K562 (cell line): ENCODE results near the gene DAPK1. TPM values are rescaled to one million over a fixed set of nuclear protein-coding genes. Genes with fewer than 3 reads are reported as not detected.

Source experiments
- ATAC-seq: fragments of 200-7000 bp; cut with Tn5 transposase; 3 replicates; pipeline ENCODE4 v1.9.1; 2020; ENCODE audit warnings: moderate library complexity
- BruUV-seq: library from RNA; stranded (reverse); fragments of 400-500 nt; replicated peaks from 2 replicates; lab custom pipeline; 2021; lab: Mats Ljungman, UMichigan
- CTCF ChIA-PET: fragments of 300-600 bp; formaldehyde crosslinking; extraction: SDS; loops from one replicate; lab custom pipeline; 2021; ENCODE audit warnings: low intra/inter-chr PET ratio; lab: Yijun Ruan, JAX
- POLR2A ChIA-PET: fragments of 300-600, 350-650 bp; sonication (Branson Sonifier 250); formaldehyde crosslinking; extraction: SDS; loops from one replicate; lab custom pipeline; 2021; ENCODE audit warnings: antibody characterized with exemption, inconsistent platforms; lab: Yijun Ruan, JAX
- DNase-seq, 4 experiments: peaks; one replicate each; pipeline versions ENCODE4 v3.0.0 to v3.0.0-alpha.2; 2011 to 2018; ENCODE audit warnings: low spot score in 3 of 4, mixed read lengths in 3 of 4; ENCODE audit errors: extremely low read depth in 1 of 4
- FAIRE-seq: peaks from 2 replicates; lab custom pipeline; 2011; peaks lifted over from hg19 to GRCh38; lab: Jason Lieb, UNC
- H2AFZ ChIP-seq: 2 replicates; pipeline ENCODE4 v1.6.0; 2011; ENCODE audit warnings: low read depth, low read length, control low read depth, inconsistent platforms
- H3K27ac ChIP-seq: fragments of 200-600 bp; 3 replicates; pipeline ENCODE4 v1.8.0; 2011; ENCODE audit warnings: low read depth, mild to moderate bottlenecking, control low read depth, inconsistent platforms, low read length, moderate library complexity, mixed read lengths; ENCODE audit errors: extremely low read depth
- H3K27me3 ChIP-seq, 2 experiments: fragments of 300-600 bp in 1 of 2; 2 replicates in 1 of 2; 3 replicates in 1 of 2; pipeline versions ENCODE4 v1.6.0 to v1.8.0; 2011; ENCODE audit warnings: inconsistent platforms in 2 of 2, low read length in 2 of 2, mild to moderate bottlenecking in 1 of 2, mixed read lengths in 1 of 2, moderate library complexity in 1 of 2; ENCODE audit not compliant: control insufficient read depth in 2 of 2, insufficient read depth in 2 of 2
- H3K36me3 ChIP-seq: fragments of 300-600 bp; 3 replicates; pipeline ENCODE4 v1.8.0; 2011; ENCODE audit warnings: mild to moderate bottlenecking, low read length, inconsistent platforms; ENCODE audit not compliant: control insufficient read depth, insufficient read depth
- H3K4me1 ChIP-seq, 2 experiments: fragments of 200-600 bp in 1 of 2; replicated peaks in 1 of 2; 2 replicates in 1 of 2; 3 replicates in 1 of 2; pipeline versions ENCODE4 v1.5.1 to v1.8.0; 2011; ENCODE audit warnings: inconsistent platforms in 2 of 2, low read length in 2 of 2, mild to moderate bottlenecking in 1 of 2, mixed read lengths in 1 of 2, moderate library complexity in 1 of 2; ENCODE audit not compliant: control insufficient read depth in 2 of 2, insufficient read depth in 2 of 2
- H3K4me2 ChIP-seq: 2 replicates; pipeline ENCODE4 v1.6.1; 2011; ENCODE audit warnings: low read length, control low read depth, inconsistent platforms, mixed read lengths; ENCODE audit not compliant: insufficient read depth
- H3K4me3 ChIP-seq: fragments of 200-600 bp; sonication (generic), shearing (Covaris generic); 2 replicates; pipeline ENCODE4 v1.5.1; 2016; ENCODE audit warnings: control low read depth, inconsistent platforms
- H3K79me2 ChIP-seq: fragments of 200-600 bp; 3 replicates; pipeline ENCODE4 v1.8.0; 2011; ENCODE audit warnings: low read length, inconsistent platforms; ENCODE audit not compliant: control insufficient read depth, insufficient read depth
- H3K9ac ChIP-seq, 2 experiments: 2 replicates each; pipeline versions ENCODE4 v1.6.0 to v1.6.1; 2011; ENCODE audit warnings: low read depth in 2 of 2, low read length in 2 of 2, control low read depth in 1 of 2, inconsistent platforms in 1 of 2, mild to moderate bottlenecking in 1 of 2, mixed read lengths in 1 of 2; ENCODE audit not compliant: insufficient read depth in 1 of 2
- H3K9me1 ChIP-seq: one replicate; pipeline ENCODE4 v1.6.0; 2011; ENCODE audit warnings: inconsistent platforms, mild to moderate bottlenecking, low read length, moderate library complexity; ENCODE audit not compliant: control insufficient read depth, insufficient read depth
- H3K9me3 ChIP-seq: replicated peaks from 2 replicates; pipeline ENCODE4 v1.5.1; 2011; ENCODE audit warnings: low read depth, low read length, inconsistent platforms; ENCODE audit not compliant: control insufficient read depth, insufficient read depth
- H4K20me1 ChIP-seq: replicated peaks from 2 replicates; pipeline ENCODE4 v1.6.1; 2011; ENCODE audit warnings: low read length, inconsistent platforms, mixed read lengths; ENCODE audit not compliant: control insufficient read depth, insufficient read depth
- CBFA2T2 ChIP-seq: fragments of 450-650 bp; conservative IDR thresholded peaks from 2 replicates; pipeline ENCODE4 v1.6.1; 2017; ENCODE audit warnings: mild to moderate bottlenecking
- CHAMP1 ChIP-seq: fragments of 450-650 bp; IDR thresholded peaks from 2 replicates; pipeline ENCODE4 v1.6.1; 2016; ENCODE audit warnings: mild to moderate bottlenecking
- GTF2A2 ChIP-seq: IDR thresholded peaks from 2 replicates; pipeline ENCODE4 v1.6.1; 2016; ENCODE audit warnings: mild to moderate bottlenecking, missing genetic modification characterization, missing compliant biosample characterization
- GTF2E2 ChIP-seq: fragments of 200-800 bp; sonication (Bioruptor generic); IDR thresholded peaks from 2 replicates; pipeline ENCODE4 v1.6.1; 2016; ENCODE audit warnings: missing genetic modification characterization, missing compliant biosample characterization
- HES1 ChIP-seq: fragments of 450-650 bp; IDR thresholded peaks from 2 replicates; pipeline ENCODE4 v1.6.1; 2016; ENCODE audit warnings: low read depth, mild to moderate bottlenecking, moderate library complexity
- MCM2 ChIP-seq: fragments of 450-650 bp; IDR thresholded peaks from 2 replicates; pipeline ENCODE4 v1.6.1; 2017; ENCODE audit warnings: low read depth, mild to moderate bottlenecking
- PCBP1 ChIP-seq: fragments of 200-400 bp; formaldehyde crosslinking; IDR thresholded peaks from 2 replicates; pipeline ENCODE4 v1.6.1; 2018; ENCODE audit warnings: mild to moderate bottlenecking, low read depth, low read length; ENCODE audit not compliant: poor library complexity, severe bottlenecking
- U2AF2 ChIP-seq: fragments of 200-400 bp; formaldehyde crosslinking; optimal IDR thresholded peaks from 2 replicates; pipeline ENCODE3; 2017; ENCODE audit warnings: low read depth, mild to moderate bottlenecking, low read length
- ZBTB8A ChIP-seq: fragments of 450-650 bp; IDR thresholded peaks from 2 replicates; pipeline ENCODE4 v1.6.1; 2018; ENCODE audit warnings: mild to moderate bottlenecking, moderate library complexity; ENCODE audit not compliant: partially characterized antibody
- ZNF282 ChIP-seq: sonication (generic); formaldehyde crosslinking; IDR thresholded peaks from 2 replicates; pipeline ENCODE4 v1.8.1; 2023; ENCODE audit warnings: missing genetic modification reagents
- ZNF695 ChIP-seq: fragments of 450-650 bp; formaldehyde crosslinking; IDR thresholded peaks from 2 replicates; pipeline ENCODE4 v1.4.0; 2020; ENCODE audit warnings: mild to moderate bottlenecking, moderate library complexity
- WGBS: fragments of 100-300 bp; shearing (Covaris generic); methylation state at CpG from one replicate; pipeline ENCODE4 v1.1.6; 2016; ENCODE audit warnings: low coverage, mixed read lengths; ENCODE audit not compliant: insufficient coverage; ENCODE audit errors: missing lambda C conversion rate; 5-methylcytosine and 5-hydroxymethylcytosine counted together
- in situ Hi-C: fragments of 300-500 bp; cut with MboI; formaldehyde crosslinking; loops from 4 replicates; pipeline ENCODE4 v1.15.0; 2018; ENCODE audit warnings: inconsistent platforms, mixed read lengths
- intact Hi-C: fragments of 100-400 bp; cut with micrococcal nuclease; formaldehyde crosslinking; loops from 2 replicates; pipeline ENCODE4 v1.14.2; 2022
- polyA plus RNA-seq, 8 experiments: library from polyadenylated mRNA; depleted of rRNA in 4 of 8; stranded (reverse) in 5 of 8; unstranded in 3 of 8; fragments of >200 nt; fragmentation: Nextera tagmentation in 2 of 8; fragmentation: Illumina TruSeq in 1 of 8; extraction: Ambion mirVana in 2 of 8; extraction: Trizol in 1 of 8; gene quantifications; 2 replicates each; pipeline versions ENCODE4 v1.2.1 to v1.2.3, GENCODE V29; 2011 to 2014; ENCODE audit warnings: inconsistent platforms in 1 of 8, missing spikeins in 1 of 8
- total RNA-seq, 7 experiments: library from RNA; depleted of rRNA in 6 of 7; stranded (reverse); fragments of >200 nt in 6 of 7; fragmentation: Illumina TruSeq in 2 of 7; extraction: Trizol in 2 of 7; gene quantifications; 2 replicates each; pipeline versions ENCODE4 v1.2.1 to v1.2.3, GENCODE V29; 2011 to 2021; ENCODE audit warnings: low replicate concordance in 1 of 7
- TF ChIP-seq, protein P1 (sequence below), 2 experiments: fragments of 150-350 bp in 1 of 2; IDR thresholded peaks; 2 replicates each; pipeline ENCODE4 v1.6.1; 2012 to 2016; ENCODE audit warnings: low read depth in 2 of 2, low read length in 2 of 2, mild to moderate bottlenecking in 1 of 2, moderate library complexity in 1 of 2

DAPK1 gene
- total and polyA plus RNA-seq, 9 of the 15 experiments (the other 6 are each of a cell fraction or from before 2014, with no cell fraction given): 1.7 to 26.4 (median 15.8) TPM

DNA sequence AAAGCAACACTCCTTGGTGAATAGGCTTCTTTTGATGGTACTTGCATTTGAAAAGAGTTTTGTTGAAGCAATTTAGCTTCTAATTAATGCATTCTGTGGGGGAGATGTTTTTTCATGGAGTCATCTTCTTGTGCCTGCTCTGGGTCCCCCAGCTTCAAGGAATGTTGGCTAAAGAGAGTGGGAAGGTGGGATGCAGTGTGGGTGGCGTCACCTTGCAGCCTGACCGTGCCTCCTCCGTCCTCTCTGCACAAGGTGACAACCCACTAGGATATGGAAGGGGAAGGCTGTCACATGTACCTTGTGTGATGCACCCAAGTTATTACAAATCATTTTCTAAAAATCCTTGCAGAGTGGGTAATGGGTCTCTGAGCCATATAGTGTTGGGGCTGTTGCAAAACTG lies 70.7 kb downstream of the DAPK1 start:
- no peaks in the 10 kb centered on the region for H4K20me1 ChIP-seq
- no peaks in the 10 kb centered on the region for H3K27me3 ChIP-seq
- no peak overlapping the region for H2AFZ ChIP-seq
- H3K27ac ChIP-seq: no peak overlapping the region
- in situ Hi-C loops: no loop called here
- no peak for TF ChIP-seq CBFA2T2
- no peak for TF ChIP-seq GTF2A2
- TF ChIP-seq GTF2E2: no peak
- no peak for TF ChIP-seq ZBTB8A
- TF ChIP-seq HES1: no peak
- TF ChIP-seq ZNF282: no peak
- TF ChIP-seq MCM2: no peak
- no peak for TF ChIP-seq CHAMP1
- TF ChIP-seq, protein P1, sequence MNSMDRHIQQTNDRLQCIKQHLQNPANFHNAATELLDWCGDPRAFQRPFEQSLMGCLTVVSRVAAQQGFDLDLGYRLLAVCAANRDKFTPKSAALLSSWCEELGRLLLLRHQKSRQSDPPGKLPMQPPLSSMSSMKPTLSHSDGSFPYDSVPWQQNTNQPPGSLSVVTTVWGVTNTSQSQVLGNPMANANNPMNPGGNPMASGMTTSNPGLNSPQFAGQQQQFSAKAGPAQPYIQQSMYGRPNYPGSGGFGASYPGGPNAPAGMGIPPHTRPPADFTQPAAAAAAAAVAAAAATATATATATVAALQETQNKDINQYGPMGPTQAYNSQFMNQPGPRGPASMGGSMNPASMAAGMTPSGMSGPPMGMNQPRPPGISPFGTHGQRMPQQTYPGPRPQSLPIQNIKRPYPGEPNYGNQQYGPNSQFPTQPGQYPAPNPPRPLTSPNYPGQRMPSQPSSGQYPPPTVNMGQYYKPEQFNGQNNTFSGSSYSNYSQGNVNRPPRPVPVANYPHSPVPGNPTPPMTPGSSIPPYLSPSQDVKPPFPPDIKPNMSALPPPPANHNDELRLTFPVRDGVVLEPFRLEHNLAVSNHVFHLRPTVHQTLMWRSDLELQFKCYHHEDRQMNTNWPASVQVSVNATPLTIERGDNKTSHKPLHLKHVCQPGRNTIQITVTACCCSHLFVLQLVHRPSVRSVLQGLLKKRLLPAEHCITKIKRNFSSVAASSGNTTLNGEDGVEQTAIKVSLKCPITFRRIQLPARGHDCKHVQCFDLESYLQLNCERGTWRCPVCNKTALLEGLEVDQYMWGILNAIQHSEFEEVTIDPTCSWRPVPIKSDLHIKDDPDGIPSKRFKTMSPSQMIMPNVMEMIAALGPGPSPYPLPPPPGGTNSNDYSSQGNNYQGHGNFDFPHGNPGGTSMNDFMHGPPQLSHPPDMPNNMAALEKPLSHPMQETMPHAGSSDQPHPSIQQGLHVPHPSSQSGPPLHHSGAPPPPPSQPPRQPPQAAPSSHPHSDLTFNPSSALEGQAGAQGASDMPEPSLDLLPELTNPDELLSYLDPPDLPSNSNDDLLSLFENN (IDR thresholded peaks at IDR 0.05; ENCODE audit: low read depth in 2 of 2, low read length in 2 of 2): no peak
- no peak for TF ChIP-seq ZNF695 (CRISPR knock-in tag)
- TF ChIP-seq PCBP1: no peak
- TF ChIP-seq U2AF2: no peak
- TF ChIP-seq, all 486 proteins: peak for 0
- H3K4me2 ChIP-seq: no peak overlapping the region
- 90% methylated on average over 3 of the region's 3 CpGs for WGBS
- BruUV-seq: no TSS peak
- H3K4me1 ChIP-seq: peaks cover 7 to 23% of the 10 kb centered on the region in 2 experiments; a peak in 4 of 5 replicates
- no peaks in the 10 kb centered on the region for H3K36me3 ChIP-seq
- ChIA-PET CTCF (no interaction called here), POLR2A (interaction anchor here (0.6 to 1.2 kb wide), 3 partner anchors 9 to 24 kb away, joined by 3 to 4 read pairs (median 3); no protein-coding TSS in a partner anchor)
- no peak overlapping the region for H3K9ac ChIP-seq
- intact Hi-C loops: no loop called here
- FAIRE-seq (no peak), ATAC-seq (no peak), DNase-seq (no peak)
- no peaks in the 10 kb centered on the region for H3K9me1 ChIP-seq
- H3K9me3 ChIP-seq: no peaks in the 10 kb centered on the region
- peaks cover 2% of the 10 kb centered on the region; the same call in 1 of the 3 replicates for H3K79me2 ChIP-seq
- H3K4me3 ChIP-seq: no peak overlapping the region
